ENCODE measurements around the gene FGG. TPM values are rescaled to one million over a fixed set of nuclear protein-coding genes. Genes with fewer than 3 reads are reported as not detected.

The FGG gene
- total and polyA plus RNA-seq, 2 of the 13 experiments (the other 11 are each of a cell fraction or from before 2014, with no cell fraction given), result 1,037 to 2,423 TPM

DNA sequence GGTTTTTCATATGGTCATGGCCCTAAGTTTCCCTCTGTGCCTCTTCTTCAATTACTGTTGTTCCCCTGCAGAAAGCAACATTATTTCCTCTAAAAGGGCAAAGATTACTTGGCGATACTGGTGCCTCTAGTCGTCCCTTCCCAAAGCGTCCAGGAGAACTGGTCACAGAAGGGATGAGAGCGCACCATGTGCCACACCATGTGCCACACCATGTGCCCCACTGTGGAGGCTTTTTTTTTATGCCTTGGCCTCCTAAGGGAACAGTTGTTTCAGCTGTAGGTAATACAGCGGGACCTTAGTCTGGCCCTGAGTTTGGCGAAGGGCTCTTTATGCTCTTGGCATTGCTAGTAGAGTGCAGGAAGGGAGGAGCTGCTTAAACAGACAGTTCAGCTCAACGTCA is 11.5 kb upstream of the FGG start:
- in situ Hi-C loops (cut with HindIII; ENCODE audit: extremely low pct_ligation_motif_present, low pct_unique_long_range_greater_than_20kb), result no loop called here
- 33% methylated on average over 6 of the region's 7 CpGs for WGBS (ENCODE audit: low lambda C conversion rate)
- Histone ChIP-seq H2AFZ (ENCODE audit: low read length) (no peak overlapping the region), H3K36me3 (replicated peaks in 1 of 2; ENCODE audit: control insufficient read depth in 1 of 2, insufficient read depth in 2 of 2, low read length in 2 of 2) (no peaks in the 10 kb centered on the region), H3K4me2 (ENCODE audit: low read depth, low read length) (no peak overlapping the region), H3K9me3 (ENCODE audit: low read length) (no peaks in the 10 kb centered on the region), H4K20me1 (ENCODE audit: insufficient read depth, low read length) (no peaks in the 10 kb centered on the region), H3K27me3 (ENCODE audit: control insufficient read depth in 1 of 2, insufficient read depth in 2 of 2, low read length in 2 of 2) (peaks cover 0 to 31% of the 10 kb centered on the region in 2 experiments; a peak in 4 of 5 replicates), H3K27ac (ENCODE audit: extremely low read length, insufficient read depth, low read length) (no peak overlapping the region), H3K4me3 (replicated peaks in 1 of 3; ENCODE audit: insufficient read depth in 1 of 3, low read depth in 2 of 3, low read length in 3 of 3) (no peak overlapping the region), H3K9ac (ENCODE audit: insufficient read depth, low read depth, low read length) (no peak overlapping the region), H3K79me2 (ENCODE audit: insufficient read depth, low read length) (no peaks in the 10 kb centered on the region), H3K4me1 (ENCODE audit: insufficient read depth, low read length) (peaks cover 26% of the 10 kb centered on the region)
- ChIA-PET POLR2A (interaction anchor here (2.3 to 3.2 kb wide), 2 partner anchors 64 to 74 kb away, joined by 6 to 16 read pairs; partner anchors contain the start of gene PLRG1), CTCF (ENCODE audit: low intra/inter-chr PET ratio, low total read pairs) (interaction anchor here (1.1 to 6.9 kb wide), 2 partner anchors 66 to 71 kb away, joined by 3 to 154 read pairs; partner anchors contain the start of gene PLRG1)
- intact Hi-C loops (cut with micrococcal nuclease; ENCODE audit: unreplicated experiment), result no loop called here
- ATAC-seq (no peak), DNase-seq (ENCODE audit: low spot score) (no peak), FAIRE-seq (no peak)
- TF ChIP-seq, protein P1, sequence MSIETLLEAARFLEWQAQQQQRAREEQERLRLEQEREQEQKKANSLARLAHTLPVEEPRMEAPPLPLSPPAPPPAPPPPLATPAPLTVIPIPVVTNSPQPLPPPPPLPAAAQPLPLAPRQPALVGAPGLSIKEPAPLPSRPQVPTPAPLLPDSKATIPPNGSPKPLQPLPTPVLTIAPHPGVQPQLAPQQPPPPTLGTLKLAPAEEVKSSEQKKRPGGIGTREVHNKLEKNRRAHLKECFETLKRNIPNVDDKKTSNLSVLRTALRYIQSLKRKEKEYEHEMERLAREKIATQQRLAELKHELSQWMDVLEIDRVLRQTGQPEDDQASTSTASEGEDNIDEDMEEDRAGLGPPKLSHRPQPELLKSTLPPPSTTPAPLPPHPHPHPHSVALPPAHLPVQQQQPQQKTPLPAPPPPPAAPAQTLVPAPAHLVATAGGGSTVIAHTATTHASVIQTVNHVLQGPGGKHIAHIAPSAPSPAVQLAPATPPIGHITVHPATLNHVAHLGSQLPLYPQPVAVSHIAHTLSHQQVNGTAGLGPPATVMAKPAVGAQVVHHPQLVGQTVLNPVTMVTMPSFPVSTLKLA (IDR thresholded peaks at IDR 0.05), result peak; percentile 92
- TF ChIP-seq, protein P2, sequence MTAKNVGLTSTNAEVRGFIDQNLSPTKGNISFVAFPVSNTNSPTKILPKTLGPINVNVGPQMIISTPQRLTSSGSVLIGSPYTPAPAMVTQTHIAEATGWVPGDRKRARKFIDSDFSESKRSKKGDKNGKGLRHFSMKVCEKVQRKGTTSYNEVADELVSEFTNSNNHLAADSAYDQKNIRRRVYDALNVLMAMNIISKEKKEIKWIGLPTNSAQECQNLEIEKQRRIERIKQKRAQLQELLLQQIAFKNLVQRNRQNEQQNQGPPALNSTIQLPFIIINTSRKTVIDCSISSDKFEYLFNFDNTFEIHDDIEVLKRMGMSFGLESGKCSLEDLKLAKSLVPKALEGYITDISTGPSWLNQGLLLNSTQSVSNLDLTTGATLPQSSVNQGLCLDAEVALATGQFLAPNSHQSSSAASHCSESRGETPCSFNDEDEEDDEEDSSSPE (CRISPR knock-in tag; IDR thresholded peaks at IDR 0.05), result no peak
- no peak for TF ChIP-seq ZFP36L2 (CRISPR knock-in tag; IDR thresholded peaks at IDR 0.05)
- no TSS peak for BruUV-seq (replicated peaks)

DNA sequence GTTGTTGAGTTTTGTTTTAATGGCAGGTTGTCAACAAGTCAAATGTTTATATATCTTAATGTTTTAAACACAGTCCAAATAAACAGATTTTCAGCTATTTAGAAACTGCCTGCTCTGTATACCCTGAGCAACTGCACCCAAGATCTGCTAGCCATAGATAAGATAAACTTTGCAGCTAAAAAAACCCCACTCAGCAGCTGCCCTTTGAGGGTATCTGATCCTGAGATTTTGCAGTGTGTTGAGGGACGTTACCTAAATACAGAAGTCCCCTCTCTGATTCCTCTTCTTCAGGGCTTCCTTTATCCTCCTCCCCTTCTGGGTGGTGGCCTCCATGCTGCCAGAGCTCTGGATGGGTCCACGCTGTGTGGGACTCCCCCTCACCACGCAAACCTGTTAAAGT is 11.0 kb upstream of the FGG start:
- peaks cover 0 to 27% of the 10 kb centered on the region in 2 experiments; a peak in 4 of 5 replicates for H3K27me3 ChIP-seq (ENCODE audit: control insufficient read depth in 1 of 2, insufficient read depth in 2 of 2, low read length in 2 of 2)
- DNase-seq (ENCODE audit: low spot score) (no peak), ATAC-seq (no peak), FAIRE-seq (no peak)
- intact Hi-C loops (cut with micrococcal nuclease; ENCODE audit: unreplicated experiment) (no loop called here), in situ Hi-C loops (cut with HindIII; ENCODE audit: extremely low pct_ligation_motif_present, low pct_unique_long_range_greater_than_20kb) (no loop called here)
- no peaks in the 10 kb centered on the region for H3K36me3 ChIP-seq (replicated peaks in 1 of 2; ENCODE audit: control insufficient read depth in 1 of 2, insufficient read depth in 2 of 2, low read length in 2 of 2)
- no peak overlapping the region for H3K27ac ChIP-seq (ENCODE audit: extremely low read length, insufficient read depth, low read length)
- H2AFZ ChIP-seq (ENCODE audit: low read length), result no peak overlapping the region
- no peak overlapping the region for H3K4me2 ChIP-seq (ENCODE audit: low read depth, low read length)
- H3K4me1 ChIP-seq (ENCODE audit: insufficient read depth, low read length), result peaks cover 32% of the 10 kb centered on the region
- H3K4me3 ChIP-seq (replicated peaks in 1 of 3; ENCODE audit: insufficient read depth in 1 of 3, low read depth in 2 of 3, low read length in 3 of 3), result no peak overlapping the region
- ChIA-PET CTCF (ENCODE audit: low intra/inter-chr PET ratio, low total read pairs) (interaction anchor here (1.1 to 6.9 kb wide), 4 partner anchors 64 to 224 kb away, joined by 3 to 233 read pairs (median 78); partner anchors contain the start of gene PLRG1), POLR2A (interaction anchor here (2.3 to 3.2 kb wide), 2 partner anchors 64 to 73 kb away, joined by 6 to 16 read pairs; partner anchors contain the start of gene PLRG1)
- H3K9ac ChIP-seq (ENCODE audit: insufficient read depth, low read depth, low read length), result no peak overlapping the region
- no peaks in the 10 kb centered on the region for H3K79me2 ChIP-seq (ENCODE audit: insufficient read depth, low read length)
- H4K20me1 ChIP-seq (ENCODE audit: insufficient read depth, low read length), result no peaks in the 10 kb centered on the region
- 46% methylated on average over 3 of the region's 3 CpGs for WGBS (ENCODE audit: low lambda C conversion rate)
- no TSS peak for BruUV-seq (replicated peaks)
- H3K9me3 ChIP-seq (ENCODE audit: low read length), result no peaks in the 10 kb centered on the region
- no peak for TF ChIP-seq ZNF747 (CRISPR knock-in tag; IDR thresholded peaks at IDR 0.05; ENCODE audit: borderline replicate concordance)
- TF ChIP-seq NFRKB (IDR thresholded peaks at IDR 0.05), result no peak
- TF ChIP-seq ATF7 (IDR thresholded peaks at IDR 0.05), result no peak
- no peak for TF ChIP-seq ATF7 (CRISPR knock-in tag; IDR thresholded peaks at IDR 0.05)
- no peak for TF ChIP-seq MLLT10 (CRISPR knock-in tag; IDR thresholded peaks at IDR 0.05)
- TF ChIP-seq, protein P3, sequence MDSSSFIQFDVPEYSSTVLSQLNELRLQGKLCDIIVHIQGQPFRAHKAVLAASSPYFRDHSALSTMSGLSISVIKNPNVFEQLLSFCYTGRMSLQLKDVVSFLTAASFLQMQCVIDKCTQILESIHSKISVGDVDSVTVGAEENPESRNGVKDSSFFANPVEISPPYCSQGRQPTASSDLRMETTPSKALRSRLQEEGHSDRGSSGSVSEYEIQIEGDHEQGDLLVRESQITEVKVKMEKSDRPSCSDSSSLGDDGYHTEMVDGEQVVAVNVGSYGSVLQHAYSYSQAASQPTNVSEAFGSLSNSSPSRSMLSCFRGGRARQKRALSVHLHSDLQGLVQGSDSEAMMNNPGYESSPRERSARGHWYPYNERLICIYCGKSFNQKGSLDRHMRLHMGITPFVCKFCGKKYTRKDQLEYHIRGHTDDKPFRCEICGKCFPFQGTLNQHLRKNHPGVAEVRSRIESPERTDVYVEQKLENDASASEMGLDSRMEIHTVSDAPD (CRISPR knock-in tag; IDR thresholded peaks at IDR 0.05), result no peak
- no peak for TF ChIP-seq ZFP37 (CRISPR knock-in tag; IDR thresholded peaks at IDR 0.05; ENCODE audit: borderline replicate concordance)
- TF ChIP-seq SUZ12 (IDR thresholded peaks at IDR 0.05; ENCODE audit: low read depth, low read length), result no peak
- TF ChIP-seq, protein P4, sequence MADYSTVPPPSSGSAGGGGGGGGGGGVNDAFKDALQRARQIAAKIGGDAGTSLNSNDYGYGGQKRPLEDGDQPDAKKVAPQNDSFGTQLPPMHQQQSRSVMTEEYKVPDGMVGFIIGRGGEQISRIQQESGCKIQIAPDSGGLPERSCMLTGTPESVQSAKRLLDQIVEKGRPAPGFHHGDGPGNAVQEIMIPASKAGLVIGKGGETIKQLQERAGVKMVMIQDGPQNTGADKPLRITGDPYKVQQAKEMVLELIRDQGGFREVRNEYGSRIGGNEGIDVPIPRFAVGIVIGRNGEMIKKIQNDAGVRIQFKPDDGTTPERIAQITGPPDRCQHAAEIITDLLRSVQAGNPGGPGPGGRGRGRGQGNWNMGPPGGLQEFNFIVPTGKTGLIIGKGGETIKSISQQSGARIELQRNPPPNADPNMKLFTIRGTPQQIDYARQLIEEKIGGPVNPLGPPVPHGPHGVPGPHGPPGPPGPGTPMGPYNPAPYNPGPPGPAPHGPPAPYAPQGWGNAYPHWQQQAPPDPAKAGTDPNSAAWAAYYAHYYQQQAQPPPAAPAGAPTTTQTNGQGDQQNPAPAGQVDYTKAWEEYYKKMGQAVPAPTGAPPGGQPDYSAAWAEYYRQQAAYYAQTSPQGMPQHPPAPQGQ (CRISPR knock-in tag; IDR thresholded peaks at IDR 0.05; ENCODE audit: borderline replicate concordance), result no peak
- TF ChIP-seq ZNF382 (CRISPR knock-in tag; IDR thresholded peaks at IDR 0.05; ENCODE audit: borderline replicate concordance), result no peak

All from HepG2 (cell line).